Measurements from ENCODE around the gene DNAJC28.
A peak's percentile ranks its signal among the peaks of the same experiment; 100 is the strongest.

DNA sequence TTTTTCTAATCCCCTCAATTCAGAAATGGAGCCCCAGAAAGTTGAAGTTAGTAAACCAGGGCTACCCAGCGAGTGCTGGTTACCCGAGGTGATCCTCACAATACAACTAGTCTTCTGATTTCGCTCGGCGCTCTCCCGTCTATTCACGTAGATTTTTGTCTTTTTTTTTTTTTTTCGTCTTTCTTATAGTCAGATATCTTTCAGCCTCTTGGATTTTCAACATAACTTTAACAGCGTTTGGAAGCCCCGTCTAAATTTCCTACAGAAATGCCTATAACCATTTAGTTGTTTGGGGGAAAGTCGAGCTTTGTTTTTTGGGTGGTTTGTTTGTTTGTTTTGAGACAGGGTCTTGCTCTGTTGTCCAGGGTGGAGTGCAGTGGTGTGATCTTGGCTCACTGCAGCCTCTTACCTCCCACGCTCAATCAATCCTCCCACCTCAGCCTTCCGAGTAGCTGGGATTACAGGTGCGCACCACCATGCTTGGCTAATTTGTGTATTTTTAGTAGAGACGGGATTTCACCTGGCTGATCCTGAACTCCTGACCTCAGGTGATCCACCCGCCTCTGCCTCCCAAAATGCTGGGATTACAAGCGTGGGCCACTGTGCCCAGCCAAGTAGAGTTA, 10.9 kb downstream of the DNAJC28 start:
- TF ChIP-seq, protein P1, sequence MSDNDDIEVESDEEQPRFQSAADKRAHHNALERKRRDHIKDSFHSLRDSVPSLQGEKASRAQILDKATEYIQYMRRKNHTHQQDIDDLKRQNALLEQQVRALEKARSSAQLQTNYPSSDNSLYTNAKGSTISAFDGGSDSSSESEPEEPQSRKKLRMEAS (IDR thresholded peaks at IDR 0.05): no peak
- peak in 1 of 2 donors; percentile 7 for TF ChIP-seq RXRA (IDR thresholded peaks at IDR 0.05)
- TF ChIP-seq, protein P2, sequence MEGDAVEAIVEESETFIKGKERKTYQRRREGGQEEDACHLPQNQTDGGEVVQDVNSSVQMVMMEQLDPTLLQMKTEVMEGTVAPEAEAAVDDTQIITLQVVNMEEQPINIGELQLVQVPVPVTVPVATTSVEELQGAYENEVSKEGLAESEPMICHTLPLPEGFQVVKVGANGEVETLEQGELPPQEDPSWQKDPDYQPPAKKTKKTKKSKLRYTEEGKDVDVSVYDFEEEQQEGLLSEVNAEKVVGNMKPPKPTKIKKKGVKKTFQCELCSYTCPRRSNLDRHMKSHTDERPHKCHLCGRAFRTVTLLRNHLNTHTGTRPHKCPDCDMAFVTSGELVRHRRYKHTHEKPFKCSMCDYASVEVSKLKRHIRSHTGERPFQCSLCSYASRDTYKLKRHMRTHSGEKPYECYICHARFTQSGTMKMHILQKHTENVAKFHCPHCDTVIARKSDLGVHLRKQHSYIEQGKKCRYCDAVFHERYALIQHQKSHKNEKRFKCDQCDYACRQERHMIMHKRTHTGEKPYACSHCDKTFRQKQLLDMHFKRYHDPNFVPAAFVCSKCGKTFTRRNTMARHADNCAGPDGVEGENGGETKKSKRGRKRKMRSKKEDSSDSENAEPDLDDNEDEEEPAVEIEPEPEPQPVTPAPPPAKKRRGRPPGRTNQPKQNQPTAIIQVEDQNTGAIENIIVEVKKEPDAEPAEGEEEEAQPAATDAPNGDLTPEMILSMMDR (IDR thresholded peaks at IDR 0.05; ENCODE audit: low read depth, low read length, missing input control): no peak
